ENCODE data around the gene TCF12.

Gene TCF12

DNA sequence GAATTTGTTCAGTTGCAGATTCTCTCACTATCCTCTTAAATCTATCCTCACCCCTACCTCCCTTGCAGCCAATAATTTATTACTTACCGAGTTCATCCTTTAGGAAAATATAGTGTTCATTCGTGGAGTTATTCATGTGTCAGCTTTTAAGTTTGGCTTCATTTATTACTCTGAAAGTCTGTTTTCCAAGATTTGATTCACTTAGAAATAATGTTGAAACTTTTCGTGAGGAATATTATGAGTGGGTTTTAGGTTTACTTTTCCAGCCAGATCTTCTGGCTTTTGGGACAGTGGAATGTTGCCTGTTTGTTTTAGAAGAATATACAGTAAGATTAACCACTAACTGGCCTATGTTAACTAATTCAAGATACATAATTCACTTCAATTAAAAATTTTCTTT lies 296.9 kb downstream of the TCF12 start:
- Histone ChIP-seq H3K27ac (replicated peaks) (no peak overlapping the region), H3K4me3 (replicated peaks; ENCODE audit: insufficient read depth, low read length) (no peak overlapping the region), H3K27me3 (ENCODE audit: insufficient read depth, poor library complexity, severe bottlenecking) (no peaks in the 10 kb centered on the region)
- no peak for DNase-seq (ENCODE audit: low read depth in 1 of 2, low spot score in 1 of 2)
- TF ChIP-seq GABPA (IDR thresholded peaks at IDR 0.05; ENCODE audit: low read depth) (no peak), SPI1 (IDR thresholded peaks at IDR 0.05; ENCODE audit: borderline replicate concordance, low read depth) (no peak), POLR2AphosphoS5 (IDR thresholded peaks at IDR 0.05; ENCODE audit: low read depth) (no peak)
- TF ChIP-seq, protein P1, sequence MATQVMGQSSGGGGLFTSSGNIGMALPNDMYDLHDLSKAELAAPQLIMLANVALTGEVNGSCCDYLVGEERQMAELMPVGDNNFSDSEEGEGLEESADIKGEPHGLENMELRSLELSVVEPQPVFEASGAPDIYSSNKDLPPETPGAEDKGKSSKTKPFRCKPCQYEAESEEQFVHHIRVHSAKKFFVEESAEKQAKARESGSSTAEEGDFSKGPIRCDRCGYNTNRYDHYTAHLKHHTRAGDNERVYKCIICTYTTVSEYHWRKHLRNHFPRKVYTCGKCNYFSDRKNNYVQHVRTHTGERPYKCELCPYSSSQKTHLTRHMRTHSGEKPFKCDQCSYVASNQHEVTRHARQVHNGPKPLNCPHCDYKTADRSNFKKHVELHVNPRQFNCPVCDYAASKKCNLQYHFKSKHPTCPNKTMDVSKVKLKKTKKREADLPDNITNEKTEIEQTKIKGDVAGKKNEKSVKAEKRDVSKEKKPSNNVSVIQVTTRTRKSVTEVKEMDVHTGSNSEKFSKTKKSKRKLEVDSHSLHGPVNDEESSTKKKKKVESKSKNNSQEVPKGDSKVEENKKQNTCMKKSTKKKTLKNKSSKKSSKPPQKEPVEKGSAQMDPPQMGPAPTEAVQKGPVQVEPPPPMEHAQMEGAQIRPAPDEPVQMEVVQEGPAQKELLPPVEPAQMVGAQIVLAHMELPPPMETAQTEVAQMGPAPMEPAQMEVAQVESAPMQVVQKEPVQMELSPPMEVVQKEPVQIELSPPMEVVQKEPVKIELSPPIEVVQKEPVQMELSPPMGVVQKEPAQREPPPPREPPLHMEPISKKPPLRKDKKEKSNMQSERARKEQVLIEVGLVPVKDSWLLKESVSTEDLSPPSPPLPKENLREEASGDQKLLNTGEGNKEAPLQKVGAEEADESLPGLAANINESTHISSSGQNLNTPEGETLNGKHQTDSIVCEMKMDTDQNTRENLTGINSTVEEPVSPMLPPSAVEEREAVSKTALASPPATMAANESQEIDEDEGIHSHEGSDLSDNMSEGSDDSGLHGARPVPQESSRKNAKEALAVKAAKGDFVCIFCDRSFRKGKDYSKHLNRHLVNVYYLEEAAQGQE (IDR thresholded peaks at IDR 0.05; ENCODE audit: insufficient replicate concordance, low read depth), result no peak
- TF ChIP-seq, protein P2, sequence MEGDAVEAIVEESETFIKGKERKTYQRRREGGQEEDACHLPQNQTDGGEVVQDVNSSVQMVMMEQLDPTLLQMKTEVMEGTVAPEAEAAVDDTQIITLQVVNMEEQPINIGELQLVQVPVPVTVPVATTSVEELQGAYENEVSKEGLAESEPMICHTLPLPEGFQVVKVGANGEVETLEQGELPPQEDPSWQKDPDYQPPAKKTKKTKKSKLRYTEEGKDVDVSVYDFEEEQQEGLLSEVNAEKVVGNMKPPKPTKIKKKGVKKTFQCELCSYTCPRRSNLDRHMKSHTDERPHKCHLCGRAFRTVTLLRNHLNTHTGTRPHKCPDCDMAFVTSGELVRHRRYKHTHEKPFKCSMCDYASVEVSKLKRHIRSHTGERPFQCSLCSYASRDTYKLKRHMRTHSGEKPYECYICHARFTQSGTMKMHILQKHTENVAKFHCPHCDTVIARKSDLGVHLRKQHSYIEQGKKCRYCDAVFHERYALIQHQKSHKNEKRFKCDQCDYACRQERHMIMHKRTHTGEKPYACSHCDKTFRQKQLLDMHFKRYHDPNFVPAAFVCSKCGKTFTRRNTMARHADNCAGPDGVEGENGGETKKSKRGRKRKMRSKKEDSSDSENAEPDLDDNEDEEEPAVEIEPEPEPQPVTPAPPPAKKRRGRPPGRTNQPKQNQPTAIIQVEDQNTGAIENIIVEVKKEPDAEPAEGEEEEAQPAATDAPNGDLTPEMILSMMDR (IDR thresholded peaks at IDR 0.05; ENCODE audit: insufficient read depth, low read length), result no peak

- DNase-seq (ENCODE audit: low read depth in 1 of 2, low spot score in 1 of 2), result no peak
- Histone ChIP-seq H3K4me3 (replicated peaks; ENCODE audit: insufficient read depth, low read length) (no peak overlapping the region), H3K27ac (replicated peaks) (no peak overlapping the region), H3K27me3 (ENCODE audit: insufficient read depth, poor library complexity, severe bottlenecking) (no peaks in the 10 kb centered on the region)
- TF ChIP-seq POLR2AphosphoS5 (IDR thresholded peaks at IDR 0.05; ENCODE audit: low read depth) (no peak), GABPA (IDR thresholded peaks at IDR 0.05; ENCODE audit: low read depth) (no peak), SPI1 (IDR thresholded peaks at IDR 0.05; ENCODE audit: borderline replicate concordance, low read depth) (no peak)
- TF ChIP-seq, protein P2 (IDR thresholded peaks at IDR 0.05; ENCODE audit: insufficient read depth, low read length), result no peak
- TF ChIP-seq, protein P1 (IDR thresholded peaks at IDR 0.05; ENCODE audit: insufficient replicate concordance, low read depth), result no peak
Measured at GRCh38 chr15:57215881-57216280, 297.4 kb downstream of the TCF12 start.

GRCh38 chr15:57216288-57216687 lies 297.8 kb downstream of the TCF12 start:
- no peak for DNase-seq (ENCODE audit: low read depth in 1 of 2, low spot score in 1 of 2)
- Histone ChIP-seq H3K27ac (replicated peaks) (no peak overlapping the region), H3K27me3 (ENCODE audit: insufficient read depth, poor library complexity, severe bottlenecking) (no peaks in the 10 kb centered on the region), H3K4me3 (replicated peaks; ENCODE audit: insufficient read depth, low read length) (no peak overlapping the region)
- no peak for TF ChIP-seq SPI1 (IDR thresholded peaks at IDR 0.05; ENCODE audit: borderline replicate concordance, low read depth)
- TF ChIP-seq, protein P2 (IDR thresholded peaks at IDR 0.05; ENCODE audit: insufficient read depth, low read length), result no peak
- TF ChIP-seq GABPA (IDR thresholded peaks at IDR 0.05; ENCODE audit: low read depth), result no peak
- no peak for TF ChIP-seq POLR2AphosphoS5 (IDR thresholded peaks at IDR 0.05; ENCODE audit: low read depth)
- TF ChIP-seq, protein P1 (IDR thresholded peaks at IDR 0.05; ENCODE audit: insufficient replicate concordance, low read depth), result no peak

Measured in HL-60 (cell line).